Fibroblast of pulmonary artery (primary cell): ENCODE data around the gene UBE2F.

ENCODE experiments used
- DNase-seq: peaks from one replicate; pipeline ENCODE4 v3.0.0-alpha.2; 2010; ENCODE audit warnings: low read depth
- H3K4me3 ChIP-seq: replicated peaks from 2 replicates; pipeline ENCODE4 v1.5.1; 2011; ENCODE audit warnings: low read depth, mild to moderate bottlenecking, control low read depth, low read length, moderate library complexity
- TF ChIP-seq, protein P1 (sequence below): IDR thresholded peaks from 2 replicates; pipeline ENCODE4 v1.5.1; 2011; ENCODE audit warnings: mild to moderate bottlenecking, control low read depth, low read length, inconsistent platforms; ENCODE audit errors: missing control alignments

UBE2F gene

DNA sequence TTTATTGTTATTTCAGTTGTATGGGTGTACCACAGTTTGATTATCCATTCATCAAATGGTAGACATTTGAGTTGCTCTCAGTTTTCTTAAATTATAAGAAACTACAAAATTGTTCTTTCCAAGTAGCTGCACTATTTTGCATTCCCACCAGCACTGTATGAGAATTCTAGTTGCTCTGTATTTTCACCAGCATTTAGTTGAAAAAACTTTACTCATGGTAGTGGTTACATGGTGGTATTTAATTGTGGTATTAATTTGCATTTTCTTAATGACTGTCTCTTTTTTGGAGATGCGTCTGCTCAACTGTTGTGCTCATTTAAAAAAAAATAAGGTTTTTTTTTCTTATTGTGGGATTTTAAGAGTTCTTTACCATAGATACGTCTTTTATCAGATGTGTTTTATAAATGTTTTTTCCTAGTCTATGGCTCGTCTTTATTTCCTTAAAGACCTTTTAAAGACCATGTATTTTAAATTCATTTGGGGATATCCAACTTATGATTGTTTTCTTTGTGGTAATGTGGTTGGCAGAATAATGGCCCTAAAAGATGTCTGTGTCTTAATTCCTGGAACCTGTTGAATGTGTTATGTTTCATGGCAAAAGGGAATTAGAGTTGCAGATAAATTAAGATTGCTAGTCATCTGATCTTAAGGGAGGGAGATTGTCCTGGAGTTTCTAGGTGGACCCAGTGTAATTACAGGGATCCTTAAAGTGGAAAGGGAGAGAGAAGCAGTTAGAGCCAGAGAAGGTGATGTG, 37.4 kb downstream of the UBE2F start:
- no peak for DNase-seq
- no peak overlapping the region for H3K4me3 ChIP-seq
- TF ChIP-seq, protein P1, sequence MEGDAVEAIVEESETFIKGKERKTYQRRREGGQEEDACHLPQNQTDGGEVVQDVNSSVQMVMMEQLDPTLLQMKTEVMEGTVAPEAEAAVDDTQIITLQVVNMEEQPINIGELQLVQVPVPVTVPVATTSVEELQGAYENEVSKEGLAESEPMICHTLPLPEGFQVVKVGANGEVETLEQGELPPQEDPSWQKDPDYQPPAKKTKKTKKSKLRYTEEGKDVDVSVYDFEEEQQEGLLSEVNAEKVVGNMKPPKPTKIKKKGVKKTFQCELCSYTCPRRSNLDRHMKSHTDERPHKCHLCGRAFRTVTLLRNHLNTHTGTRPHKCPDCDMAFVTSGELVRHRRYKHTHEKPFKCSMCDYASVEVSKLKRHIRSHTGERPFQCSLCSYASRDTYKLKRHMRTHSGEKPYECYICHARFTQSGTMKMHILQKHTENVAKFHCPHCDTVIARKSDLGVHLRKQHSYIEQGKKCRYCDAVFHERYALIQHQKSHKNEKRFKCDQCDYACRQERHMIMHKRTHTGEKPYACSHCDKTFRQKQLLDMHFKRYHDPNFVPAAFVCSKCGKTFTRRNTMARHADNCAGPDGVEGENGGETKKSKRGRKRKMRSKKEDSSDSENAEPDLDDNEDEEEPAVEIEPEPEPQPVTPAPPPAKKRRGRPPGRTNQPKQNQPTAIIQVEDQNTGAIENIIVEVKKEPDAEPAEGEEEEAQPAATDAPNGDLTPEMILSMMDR = no peak

DNA sequence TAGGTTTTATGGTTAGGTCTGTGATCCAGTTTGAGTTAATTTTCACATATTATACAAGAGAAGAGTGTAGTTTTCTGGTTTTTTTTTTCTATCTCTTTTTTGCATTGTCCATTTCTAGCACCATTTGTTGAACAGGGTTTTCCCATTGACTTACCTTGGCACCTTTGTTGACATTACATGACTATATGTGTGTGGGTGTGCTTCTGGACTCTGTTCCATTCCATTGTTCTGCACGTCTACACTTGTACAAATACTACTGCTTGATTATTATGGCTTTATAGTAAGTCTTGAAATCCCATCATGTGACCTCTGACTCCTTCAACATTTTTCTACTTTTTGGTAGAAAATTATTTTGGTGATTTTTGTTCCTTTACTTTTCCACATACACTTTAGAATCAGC, 38.7 kb downstream of the UBE2F start:
- no peak for DNase-seq
- TF ChIP-seq, protein P1 = no peak
- no peak overlapping the region for H3K4me3 ChIP-seq

DNA sequence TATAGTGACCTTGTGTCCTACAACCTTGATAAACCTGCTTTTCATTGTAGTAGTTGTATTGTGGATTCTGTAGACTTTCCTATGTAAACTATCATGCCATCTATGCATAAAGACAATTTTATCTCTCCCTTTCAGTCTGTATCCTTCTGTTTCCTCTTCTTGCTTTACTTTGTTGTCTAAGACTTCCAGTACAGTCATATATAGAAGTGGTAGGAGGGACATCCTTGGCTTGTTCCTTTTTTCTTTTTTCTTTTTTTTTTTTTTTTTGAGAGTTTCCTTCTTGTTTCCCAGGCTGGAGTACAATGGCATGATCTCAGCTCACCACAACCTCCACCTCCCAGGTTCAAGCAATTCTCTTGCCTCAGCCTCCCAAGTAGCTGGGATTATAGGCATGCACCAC, 39.7 kb downstream of the UBE2F start:
- DNase-seq = no peak
- TF ChIP-seq, protein P1 = no peak
- no peak overlapping the region for H3K4me3 ChIP-seq

DNA sequence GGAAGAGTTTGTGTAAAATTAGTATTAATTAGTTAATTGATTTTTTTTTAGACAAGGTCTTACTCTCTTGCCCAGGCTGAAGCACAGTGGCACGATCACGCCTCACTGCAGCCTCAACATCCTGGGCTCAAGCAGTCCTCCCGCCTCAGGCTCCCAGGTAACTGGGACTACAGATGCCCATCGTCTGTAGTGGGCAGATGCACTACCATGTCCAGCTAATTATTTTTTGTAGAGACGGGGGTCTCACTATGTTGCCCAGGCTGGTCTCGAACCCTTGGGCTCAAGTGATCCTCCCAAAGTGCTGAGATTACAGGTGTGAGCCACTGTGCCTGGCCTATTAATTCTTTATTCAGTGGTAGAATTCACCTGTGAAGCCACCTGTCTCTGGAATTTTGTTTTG, 41.1 kb downstream of the UBE2F start:
- no peak overlapping the region for H3K4me3 ChIP-seq
- TF ChIP-seq, protein P1 = no peak
- DNase-seq = no peak

DNA sequence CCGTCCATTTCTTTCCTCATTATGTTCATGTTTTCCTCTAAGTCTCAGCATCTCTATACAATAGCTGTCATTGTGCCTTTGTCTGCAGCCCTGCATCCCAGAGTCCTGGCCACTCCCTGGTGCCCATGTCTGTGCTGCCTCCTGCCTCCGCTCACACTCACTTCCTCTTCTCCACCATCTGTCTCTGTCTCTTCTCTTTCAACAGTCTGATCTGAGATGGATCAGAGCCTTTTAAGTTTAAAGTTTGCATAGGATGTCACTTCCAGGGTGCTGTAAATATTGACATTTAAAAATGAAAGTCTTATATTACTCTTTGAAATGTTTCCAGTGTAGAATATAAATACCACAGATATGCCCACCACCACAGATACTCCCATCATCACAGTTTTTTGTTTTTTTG, 42.7 kb downstream of the UBE2F start:
- no peak for DNase-seq
- H3K4me3 ChIP-seq = no peak overlapping the region
- TF ChIP-seq, protein P1 = no peak

DNA sequence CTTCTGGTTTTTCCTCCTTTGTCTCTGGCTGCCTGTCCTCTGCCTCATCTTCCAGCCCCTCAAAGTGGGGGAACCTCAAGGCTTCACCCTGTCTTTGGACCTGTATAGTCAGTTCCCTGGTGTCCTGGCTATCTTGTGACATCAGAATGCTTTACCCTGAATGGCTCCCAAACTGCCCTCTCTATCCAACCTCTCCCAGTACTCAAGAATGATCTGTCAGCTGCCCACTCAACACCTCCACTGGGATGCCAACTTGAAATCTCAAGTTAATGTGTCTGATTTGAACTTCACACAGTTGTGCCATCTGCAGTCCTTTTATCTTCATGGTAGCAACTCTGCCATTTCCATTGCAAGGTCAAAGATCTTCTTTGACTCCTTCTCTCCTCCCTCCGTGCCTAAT, 43.8 kb downstream of the UBE2F start:
- H3K4me3 ChIP-seq = no peak overlapping the region
- TF ChIP-seq, protein P1 = no peak
- no peak for DNase-seq

DNA sequence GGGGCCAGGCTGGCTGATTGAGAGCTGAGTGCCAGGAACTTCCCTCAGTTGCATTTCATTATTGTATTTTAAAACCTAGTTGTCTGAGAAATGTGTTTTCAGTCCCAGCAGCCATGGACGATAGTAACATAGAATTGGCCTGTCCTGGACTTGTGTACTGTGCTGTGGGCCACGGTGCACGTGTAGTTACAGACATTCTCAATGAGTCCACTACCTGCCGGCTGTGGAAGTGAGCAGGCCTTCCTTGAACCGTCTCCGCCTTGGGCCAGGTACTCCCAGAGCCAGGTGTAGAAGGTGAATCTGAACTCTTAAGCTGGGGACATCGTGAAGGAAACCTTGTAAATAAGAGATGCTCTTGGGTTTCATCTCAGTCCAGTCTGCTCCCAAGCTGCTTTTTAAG, 47.0 kb downstream of the UBE2F start:
- DNase-seq = no peak
- H3K4me3 ChIP-seq = no peak overlapping the region
- TF ChIP-seq, protein P1 = no peak
